ENCODE results near the gene UBXN7.
"Not testable (repeated sequence)": the region's sequence is repeated elsewhere in the genome, so short reads cannot be mapped to it uniquely, and the experiment has no call there.

UBXN7 gene

DNA sequence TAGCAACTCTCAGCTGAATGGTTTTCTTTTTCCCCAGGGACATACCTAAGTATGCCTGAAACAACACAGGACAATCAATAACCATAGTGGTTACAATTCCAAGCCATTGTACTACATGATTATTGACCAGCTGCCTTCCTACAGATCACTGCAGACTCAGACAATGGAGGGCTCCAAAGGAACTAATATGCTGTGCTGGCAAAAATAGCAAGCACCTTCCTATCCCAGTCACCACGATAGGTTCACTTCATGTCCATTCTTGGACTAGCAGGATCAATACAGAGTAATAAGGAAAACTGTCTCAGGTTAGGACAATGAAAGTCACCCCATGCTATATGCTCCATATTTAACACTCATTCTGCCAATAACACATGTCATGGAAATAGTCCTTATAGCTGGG is 76.6 kb downstream of the UBXN7 start:
- no peak for TF ChIP-seq CTCF (conservative IDR thresholded peaks at IDR 0.05; ENCODE audit: low read depth, low read length)
- no peak for DNase-seq (ENCODE audit: low read depth)
- no peak overlapping the region for H3K4me3 ChIP-seq (ENCODE audit: low read depth, low read length)

DNA sequence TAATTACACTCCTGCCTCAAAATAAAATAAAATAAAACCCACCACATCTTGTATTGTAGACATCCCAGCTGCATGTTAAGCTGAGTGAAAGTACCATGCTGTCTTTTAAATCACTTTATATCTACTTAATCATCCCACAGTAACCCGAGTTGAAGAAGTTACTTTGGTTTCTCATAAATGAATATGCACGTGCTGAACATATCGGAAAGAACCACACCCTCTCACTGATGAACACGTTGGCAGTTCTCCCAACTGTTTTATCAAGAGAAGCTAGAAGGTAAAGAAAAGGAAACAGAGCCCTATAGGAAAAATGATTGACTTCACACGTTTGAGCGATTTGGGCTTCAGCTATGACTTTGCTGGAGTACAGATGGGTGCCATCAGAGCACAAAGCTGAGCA is 78.1 kb downstream of the UBXN7 start:
- no peak for DNase-seq (ENCODE audit: low read depth)
- TF ChIP-seq CTCF (conservative IDR thresholded peaks at IDR 0.05; ENCODE audit: low read depth, low read length): no peak

DNA sequence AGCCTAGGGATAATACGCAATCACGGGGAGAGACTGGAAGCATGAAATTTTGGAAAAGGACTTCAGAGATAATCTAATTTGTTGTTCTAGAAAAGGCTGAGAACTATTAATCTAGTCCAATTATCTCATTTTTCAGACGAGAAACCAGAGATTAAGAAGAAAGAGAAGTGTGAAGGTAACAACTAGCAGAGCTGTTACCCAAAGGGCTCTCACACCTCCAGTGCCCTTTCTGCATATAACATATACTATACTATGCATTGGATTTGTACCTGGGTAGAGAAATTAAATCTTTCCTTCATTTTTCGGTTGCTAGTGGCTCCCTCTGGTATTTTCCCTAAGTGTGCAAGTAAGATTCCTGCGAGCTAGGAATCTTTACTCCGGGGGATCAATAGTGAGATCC is 80.7 kb downstream of the UBXN7 start:
- no peak for DNase-seq (ENCODE audit: low read depth)
- H3K4me3 ChIP-seq (ENCODE audit: low read depth, low read length): no peak overlapping the region
- no peak for TF ChIP-seq CTCF (conservative IDR thresholded peaks at IDR 0.05; ENCODE audit: low read depth, low read length)

More for the DNA sequence above, 78.1 kb downstream of the UBXN7 start:
- H3K4me3 ChIP-seq (ENCODE audit: low read depth, low read length): no peak overlapping the region

DNA sequence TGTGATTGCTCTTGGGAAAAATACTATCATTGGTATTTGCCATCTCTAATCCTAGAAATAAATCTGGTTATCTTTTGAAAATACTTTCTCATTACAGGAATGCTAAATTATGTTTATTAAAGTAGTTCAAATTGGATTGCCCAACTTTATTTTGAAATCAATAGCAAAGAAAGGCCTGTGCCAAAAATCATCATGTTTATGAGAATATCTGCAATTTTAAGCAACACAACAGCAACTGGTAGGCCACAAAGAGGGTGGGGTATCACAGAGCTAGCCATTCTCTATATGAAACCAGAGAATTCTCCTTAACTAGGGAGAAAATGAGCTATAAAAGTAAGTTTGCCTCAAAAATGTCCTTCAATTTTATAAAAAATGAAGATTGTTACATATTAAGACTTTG is 82.2 kb downstream of the UBXN7 start:
- H3K4me3 ChIP-seq (ENCODE audit: low read depth, low read length): no peak overlapping the region
- no peak for TF ChIP-seq CTCF (conservative IDR thresholded peaks at IDR 0.05; ENCODE audit: low read depth, low read length)
- DNase-seq (ENCODE audit: low read depth): no peak

- H3K4me3 ChIP-seq (ENCODE audit: low read depth, low read length): no peak overlapping the region
- no peak for DNase-seq (ENCODE audit: low read depth)
- no peak for TF ChIP-seq CTCF (conservative IDR thresholded peaks at IDR 0.05; ENCODE audit: low read depth, low read length)
These were observed 83.5 kb downstream of the UBXN7 start for GRCh38 chr3:196348698-196349097.

DNA sequence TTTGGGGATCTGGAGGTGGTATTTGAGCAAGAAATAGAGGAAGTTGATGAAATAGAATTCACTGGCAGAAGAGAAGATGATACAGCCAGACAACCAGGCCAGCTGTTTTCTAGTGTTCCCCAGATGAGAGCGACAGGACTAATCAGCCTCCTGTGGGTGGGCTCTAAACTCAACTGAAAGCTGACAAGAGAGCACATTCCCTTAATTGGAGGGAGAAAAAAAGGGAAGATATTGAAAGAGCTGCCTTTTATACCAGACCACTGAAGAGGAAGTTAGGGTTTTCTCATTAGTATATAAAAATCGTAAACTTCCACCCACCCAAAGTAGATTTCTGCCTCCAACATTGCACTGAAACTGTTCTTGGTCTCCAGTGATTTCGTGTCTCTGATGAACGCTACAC is 87.6 kb downstream of the UBXN7 start:
- no peak for DNase-seq (ENCODE audit: low read depth)
- no peak for TF ChIP-seq CTCF (conservative IDR thresholded peaks at IDR 0.05; ENCODE audit: low read depth, low read length)
- H3K4me3 ChIP-seq (ENCODE audit: low read depth, low read length): no peak overlapping the region

- H3K4me3 ChIP-seq (ENCODE audit: low read depth, low read length); DNase-seq (ENCODE audit: low read depth): not testable (repeated sequence)
These were observed 88.3 kb downstream of the UBXN7 start for GRCh38 chr3:196343917-196344316.

DNA sequence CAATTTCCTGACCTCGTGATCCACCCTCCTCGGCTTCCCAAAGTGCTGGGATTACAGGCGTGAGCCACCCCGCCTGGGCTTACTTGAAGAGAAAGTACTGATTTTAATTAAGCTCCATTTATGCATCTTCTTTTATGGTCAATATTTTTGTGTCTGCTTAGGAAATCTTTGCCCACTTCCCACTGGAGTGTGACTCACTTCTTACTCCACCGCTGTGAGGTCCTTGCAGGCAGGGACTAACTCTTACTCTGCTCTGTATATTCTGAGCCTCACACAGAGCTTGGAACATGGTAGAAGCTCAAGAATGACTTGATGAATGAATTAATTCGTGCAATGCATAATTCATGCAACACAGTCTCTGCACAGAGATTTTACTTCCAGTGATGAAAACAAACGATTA is 91.1 kb downstream of the UBXN7 start:
- H3K4me3 ChIP-seq (ENCODE audit: low read depth, low read length): no peak overlapping the region
- peak; percentile 84 for DNase-seq (ENCODE audit: low read depth)
- TF ChIP-seq CTCF (conservative IDR thresholded peaks at IDR 0.05; ENCODE audit: low read depth, low read length): no peak
